A549 treated with CORT108297 at 1 μM for 4 hours (cell line): ENCODE results near the gene ZNF577. TPM values are rescaled to one million over a fixed set of nuclear protein-coding genes. Genes with fewer than 3 reads are reported as not detected.

Source experiments
- total RNA-seq: library from RNA; stranded (reverse); fragments of 200-300 nt; extraction: Qiagen RNA extraction; gene quantifications from 5 replicates; pipeline ENCODE4 v1.2.3, GENCODE V29; 2022

ZNF577 gene
- total RNA-seq: 0.03 to 0.12 TPM (median 0.08 TPM) in 4 of 5 replicates, not detected in the other

DNA sequence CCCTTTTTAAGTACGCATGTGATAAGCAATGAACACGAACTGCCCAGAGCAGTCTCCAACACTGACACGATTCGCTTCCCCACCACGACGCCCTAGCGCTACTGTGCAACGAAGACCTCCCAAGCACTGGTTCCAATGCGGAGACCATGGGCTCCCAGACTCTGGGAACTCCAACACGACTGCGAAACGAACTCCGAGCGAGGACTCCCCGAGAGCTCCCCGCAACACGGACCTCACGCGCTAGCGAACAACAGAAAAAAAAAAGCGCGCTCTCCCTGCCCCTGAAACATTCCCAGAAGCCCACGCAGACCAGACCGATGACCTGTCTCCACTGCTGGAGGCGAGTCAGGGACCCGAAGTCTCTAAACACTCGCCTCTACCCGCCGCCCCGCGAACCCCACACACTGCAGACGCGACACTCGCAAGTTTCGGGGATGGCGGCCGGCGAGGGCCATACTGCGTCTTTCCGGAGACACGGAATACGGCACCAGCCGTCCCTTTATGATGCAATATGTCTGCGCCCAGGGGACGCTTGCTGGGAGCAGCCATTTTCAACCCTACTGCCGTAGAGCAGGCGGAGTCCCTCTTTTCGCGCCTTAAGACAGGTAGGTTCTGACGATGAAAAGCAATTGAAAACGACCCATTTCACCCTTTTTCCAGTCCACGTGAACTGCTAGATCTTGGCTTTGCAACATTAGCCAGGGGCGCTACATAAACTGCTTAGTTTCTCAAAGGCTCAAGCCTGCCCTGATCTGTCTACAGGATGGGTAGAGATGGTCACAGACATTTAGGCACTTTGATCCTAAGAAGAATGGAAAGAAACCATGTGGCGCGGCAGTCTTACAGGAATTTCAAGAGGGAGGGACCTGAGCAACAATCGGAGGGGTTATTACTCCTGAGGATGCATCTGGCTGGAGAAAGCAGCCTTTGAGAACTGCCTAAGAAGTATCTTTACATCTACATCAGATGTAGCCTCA, at the start of gene ZNF577:
Gene ZNF577, minus strand, starts transcription at position 430 of the 977 bp plus-strand sequence. CDS start 7,569 bp downstream, outside the sequence.

DNA sequence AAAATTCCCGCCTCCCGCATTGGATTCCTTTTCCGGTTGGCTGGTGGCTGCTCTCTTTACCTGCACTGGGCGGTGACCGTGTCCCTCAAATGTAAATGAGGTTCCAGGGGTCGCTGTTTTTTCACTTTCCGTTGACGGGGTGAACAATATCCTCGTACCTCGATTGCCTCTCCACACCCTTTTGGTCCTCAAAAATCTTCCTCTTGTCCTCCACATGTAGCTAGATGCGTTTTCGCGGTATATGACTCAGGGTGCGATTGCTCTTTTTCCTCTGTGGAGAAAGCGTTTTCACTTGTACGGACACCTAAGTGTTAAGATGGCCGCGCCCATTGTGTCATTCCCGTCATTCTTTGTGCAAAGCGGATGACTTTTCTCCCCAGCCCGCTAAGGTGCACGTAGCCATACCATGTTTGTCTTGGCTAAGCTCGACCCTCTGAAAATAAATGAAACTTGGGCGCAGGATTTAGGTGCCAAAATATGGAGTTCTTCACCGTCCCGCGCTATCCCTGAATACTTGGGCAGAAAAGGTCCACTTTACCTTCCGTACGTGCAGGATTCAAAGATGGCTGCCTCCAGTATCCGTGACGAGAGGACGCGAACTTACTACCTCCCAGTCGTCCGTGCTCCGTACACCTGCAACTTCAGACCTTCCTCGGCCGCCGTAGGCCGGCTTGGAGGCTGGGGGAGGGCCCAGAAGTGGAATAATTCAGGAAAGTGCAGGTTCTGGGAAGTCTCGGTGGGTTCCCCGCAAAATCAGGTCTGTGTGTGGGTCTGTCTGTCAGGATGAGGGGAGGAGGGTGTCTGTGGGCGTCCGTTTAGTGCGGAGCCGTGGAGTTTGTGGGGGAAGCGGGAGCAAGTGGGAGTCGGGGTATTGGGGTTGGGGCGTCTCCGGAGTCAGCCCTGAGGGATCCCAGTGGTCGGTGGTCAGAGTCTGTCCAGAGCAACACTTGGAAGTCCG, 39.3 kb upstream of the ZNF577 start, which contains the start of gene ZNF613:
Gene ZNF613, plus strand, starts transcription at position 689 of the 958 bp plus-strand sequence. CDS start 8,749 bp downstream, outside the sequence.

DNA sequence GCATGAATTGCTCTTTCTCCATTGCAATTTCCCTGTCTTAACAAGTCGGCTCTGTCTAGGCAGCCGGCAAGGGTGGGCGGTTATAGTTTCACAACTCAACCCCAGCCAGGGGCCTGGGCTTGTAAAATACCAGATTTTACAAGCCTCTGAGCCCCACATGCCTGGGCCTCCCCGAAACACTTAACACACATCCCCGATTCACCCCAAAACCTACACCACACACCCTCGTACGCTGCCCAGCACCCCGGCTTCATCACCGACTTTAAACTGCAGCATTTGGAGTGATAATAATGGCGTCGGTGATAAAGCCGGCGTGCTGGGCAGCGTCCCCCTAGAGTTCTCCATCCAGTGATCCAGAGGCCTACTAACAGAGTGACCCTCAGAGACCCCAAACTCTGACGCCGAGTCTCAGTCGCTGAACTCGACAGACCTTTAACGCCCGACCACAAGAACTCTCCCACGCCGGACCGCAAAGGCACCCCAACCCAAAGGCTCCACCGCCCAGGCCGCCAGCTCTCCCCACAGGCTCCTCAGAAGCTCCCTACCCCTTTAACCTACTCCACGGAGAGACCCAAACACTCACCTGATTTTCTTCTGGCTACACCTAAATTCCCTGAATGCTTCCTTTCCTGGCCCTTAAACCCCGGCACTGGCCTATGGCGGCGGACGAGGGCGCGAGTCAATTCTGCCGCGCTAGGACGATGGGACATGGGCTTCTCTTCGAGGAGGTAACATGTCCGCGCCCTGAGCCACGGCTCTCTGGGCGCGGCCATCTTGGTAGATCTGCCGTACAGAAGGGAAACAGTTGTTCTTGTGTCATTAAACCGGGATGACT, 16.8 kb upstream of the ZNF577 start, which contains the start of gene ZNF649:
Gene ZNF649, minus strand, starts transcription at position 687 of the 835 bp plus-strand sequence. CDS start 4,910 bp downstream, outside the sequence.

Other genes starting within 250 kb of the ZNF577 start
- gene SIGLEC14, start 241.1 kb downstream of the ZNF577 start, total RNA-seq: 0.03 to 0.12 TPM (median 0.05 TPM) in 3 of 5 replicates, not detected in the others
- 12.1 to 19.1 TPM (median 15.9 TPM) in 5 replicates for gene SPACA6, start 194.6 kb downstream of the ZNF577 start, total RNA-seq
- gene HAS1, start 164.0 kb downstream of the ZNF577 start, total RNA-seq: not detected in 5 replicates
- 0.07 to 0.31 TPM (median 0.08 TPM) in 4 of 5 replicates, not detected in the other for gene FPR1, start 136.1 kb downstream of the ZNF577 start, total RNA-seq
- not detected in 5 replicates for gene FPR2, start 126.8 kb downstream of the ZNF577 start, total RNA-seq
- not detected in 5 replicates for gene FPR3, start 92.8 kb downstream of the ZNF577 start, total RNA-seq
- gene ZNF649, start 17.1 kb upstream of the ZNF577 start, total RNA-seq: 0.15 to 0.51 TPM (median 0.27 TPM) in 5 replicates
- gene ZNF613, start 39.5 kb upstream of the ZNF577 start, total RNA-seq: 0.65 to 1.8 TPM (median 1.3 TPM) in 5 replicates
- gene ZNF350, start 98.9 kb upstream of the ZNF577 start, total RNA-seq: 3.0 to 6.1 TPM (median 4.7 TPM) in 5 replicates
- gene ZNF615, start 120.3 kb upstream of the ZNF577 start, total RNA-seq: 3.1 to 4.9 TPM (median 3.9 TPM) in 5 replicates
- gene ZNF614, start 140.4 kb upstream of the ZNF577 start, total RNA-seq: 2.9 to 3.7 TPM (median 3.1 TPM) in 5 replicates
- 1.5 to 1.9 TPM (median 1.6 TPM) in 5 replicates for gene ZNF432, start 160.9 kb upstream of the ZNF577 start, total RNA-seq
- 1.8 to 2.7 TPM (median 2.4 TPM) in 5 replicates for gene ZNF841, start 207.8 kb upstream of the ZNF577 start, total RNA-seq